Hematopoietic multipotent progenitor cell treated with erythropoietin and hydrocortisone succinate and interleukin-3 and kit ligand, for 6 days (in vitro differentiated cells): ENCODE data around the gene LDLR.
"Not testable (repeated sequence)": the region's sequence is repeated elsewhere in the genome, so short reads cannot be mapped to it uniquely, and the experiment has no call there.

Source experiments
- DNase-seq: peaks from one replicate; pipeline ENCODE4 v3.0.0-alpha.2; 2015

The LDLR gene

GRCh38 chr19:11076792-11077191 is 12.5 kb upstream of the LDLR start:
- DNase-seq = not testable (repeated sequence)

- no peak for DNase-seq
Observed at GRCh38 chr19:11078893-11079292, 10.4 kb upstream of the LDLR start.

DNA sequence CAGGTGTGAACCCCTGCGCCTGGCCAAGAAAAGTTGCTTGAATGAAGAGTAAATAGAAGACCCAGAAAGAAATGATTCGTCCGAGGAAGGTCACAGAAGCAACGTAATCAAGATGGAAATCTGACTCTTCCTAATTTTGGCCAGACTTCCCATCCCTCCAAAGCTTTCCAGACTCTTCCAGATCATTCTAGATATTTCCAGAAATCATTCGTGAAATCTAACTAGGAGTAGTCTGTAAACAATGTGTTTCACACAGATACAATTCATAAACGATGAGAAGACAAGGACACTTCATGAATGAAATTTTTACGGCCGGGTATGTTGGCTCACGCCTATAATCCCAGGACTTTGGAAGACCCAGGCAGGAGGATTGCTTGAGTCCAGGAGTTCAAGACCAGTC is 9.3 kb upstream of the LDLR start:
- no peak for DNase-seq

DNA sequence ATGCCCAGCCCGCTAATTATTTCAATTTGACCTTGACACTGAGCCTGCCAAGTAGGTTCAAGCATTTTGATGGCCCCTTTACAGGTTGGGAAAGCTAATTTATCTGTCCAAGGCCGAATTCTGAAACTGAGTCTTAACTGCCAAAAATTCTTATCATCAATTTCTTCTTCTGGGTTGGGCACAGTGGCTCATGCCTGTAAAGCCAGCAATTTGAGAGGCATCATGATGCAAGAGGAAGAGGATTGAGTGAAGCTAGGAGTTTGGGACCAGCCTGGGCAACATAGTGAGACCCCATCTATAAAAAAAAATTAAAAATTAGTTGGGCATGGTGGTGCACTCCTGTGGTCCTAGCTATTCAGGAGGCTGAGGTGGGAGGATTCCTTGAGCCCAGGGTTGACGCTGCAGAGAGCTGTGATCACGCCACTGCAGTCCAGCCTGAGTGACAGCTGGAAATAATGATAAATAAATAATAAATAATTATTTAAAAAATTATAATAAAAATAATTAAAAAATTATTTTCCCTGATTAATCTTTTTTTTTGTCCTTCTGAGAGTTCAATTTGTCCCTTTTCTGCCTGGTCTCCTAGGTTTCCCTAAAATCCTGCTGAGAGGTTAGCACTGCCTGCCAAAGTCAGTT is 1.3 kb upstream of the LDLR start:
- peak; percentile 77 for DNase-seq

- DNase-seq = peak; percentile 37
Observed at GRCh38 chr19:11088506-11089253, 583 bp upstream of the LDLR start.

- not testable (repeated sequence) for DNase-seq
Observed at GRCh38 chr19:11090014-11090263, 676 bp downstream of the LDLR start.

DNA sequence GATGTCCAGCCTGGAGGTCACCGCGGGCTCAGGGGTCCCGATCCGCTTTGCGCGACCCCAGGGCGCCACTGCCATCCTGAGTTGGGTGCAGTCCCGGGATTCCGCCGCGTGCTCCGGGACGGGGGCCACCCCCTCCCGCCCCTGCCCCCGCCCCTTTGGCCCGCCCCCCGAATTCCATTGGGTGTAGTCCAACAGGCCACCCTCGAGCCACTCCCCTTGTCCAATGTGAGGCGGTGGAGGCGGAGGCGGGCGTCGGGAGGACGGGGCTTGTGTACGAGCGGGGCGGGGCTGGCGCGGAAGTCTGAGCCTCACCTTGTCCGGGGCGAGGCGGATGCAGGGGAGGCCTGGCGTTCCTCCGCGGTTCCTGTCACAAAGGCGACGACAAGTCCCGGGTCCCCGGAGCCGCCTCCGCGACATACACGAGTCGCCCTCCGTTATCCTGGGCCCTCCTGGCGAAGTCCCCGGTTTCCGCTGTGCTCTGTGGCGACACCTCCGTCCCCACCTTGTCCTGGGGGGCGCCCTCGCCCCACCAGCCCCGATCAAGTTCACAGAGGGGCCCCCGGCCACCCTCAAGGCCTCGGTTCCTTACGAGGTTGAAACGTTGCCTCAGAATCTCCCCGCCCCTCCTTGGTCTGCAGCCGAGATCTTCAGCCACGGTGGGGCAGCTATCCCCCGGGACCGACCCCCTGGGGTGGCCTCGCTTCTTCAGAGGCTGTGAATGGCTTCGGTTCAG is 1.2 kb downstream of the LDLR start:
- DNase-seq = peak; percentile 99

GRCh38 chr19:11090997-11091702 is 1.9 kb downstream of the LDLR start:
- no peak for DNase-seq

DNA sequence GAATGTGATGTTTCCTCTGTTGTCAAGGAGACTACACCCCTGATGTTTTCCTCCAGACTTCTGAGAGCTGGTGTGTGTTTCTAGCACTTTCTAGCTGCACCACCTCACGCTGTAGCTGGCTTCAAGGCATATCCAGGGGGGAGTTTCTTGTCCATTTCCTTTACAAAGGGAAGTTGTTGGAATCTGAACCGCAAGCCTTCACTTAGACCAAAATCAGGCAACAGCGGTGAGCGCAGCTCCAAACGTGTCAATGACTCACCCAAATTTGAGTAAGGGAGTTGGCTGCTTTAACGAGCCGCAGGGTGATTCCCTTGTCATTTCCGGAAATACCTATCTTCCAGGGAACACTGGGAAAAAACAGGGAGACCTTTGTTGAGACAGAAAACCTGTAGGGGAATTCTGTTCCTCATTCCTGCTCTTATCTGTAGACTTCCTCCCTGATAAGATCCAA is 2.5 kb downstream of the LDLR start:
- DNase-seq = peak; percentile 71

GRCh38 chr19:11092181-11092538 is 2.9 kb downstream of the LDLR start:
- DNase-seq = peak; percentile 38

DNA sequence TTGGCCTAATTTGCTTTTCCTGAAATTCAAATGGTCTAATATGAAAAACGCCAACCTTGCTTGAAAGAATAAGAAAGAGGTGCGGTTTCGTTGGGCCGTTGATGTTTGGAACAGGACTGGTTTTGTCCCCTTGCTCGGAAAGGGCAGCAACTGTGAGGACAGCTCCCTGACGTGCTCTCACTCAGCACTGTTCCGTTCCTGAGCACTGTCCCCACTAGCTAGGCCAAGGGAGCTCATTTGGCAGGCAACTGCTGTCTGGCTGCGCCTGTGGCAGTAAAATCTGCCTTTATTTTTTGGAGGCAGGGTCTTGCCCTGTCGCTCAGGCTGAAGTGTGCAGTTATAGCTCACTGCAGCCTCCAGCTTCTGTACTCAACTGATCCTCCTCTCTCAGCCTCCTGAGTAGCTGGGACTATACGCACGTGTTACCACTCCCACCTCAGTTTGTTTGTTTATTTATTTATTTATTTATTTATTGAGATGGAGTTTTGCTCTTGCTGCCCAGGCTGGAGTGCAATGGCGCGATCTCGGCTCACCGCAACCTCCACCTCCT is 4.5 kb downstream of the LDLR start:
- DNase-seq = no peak

DNA sequence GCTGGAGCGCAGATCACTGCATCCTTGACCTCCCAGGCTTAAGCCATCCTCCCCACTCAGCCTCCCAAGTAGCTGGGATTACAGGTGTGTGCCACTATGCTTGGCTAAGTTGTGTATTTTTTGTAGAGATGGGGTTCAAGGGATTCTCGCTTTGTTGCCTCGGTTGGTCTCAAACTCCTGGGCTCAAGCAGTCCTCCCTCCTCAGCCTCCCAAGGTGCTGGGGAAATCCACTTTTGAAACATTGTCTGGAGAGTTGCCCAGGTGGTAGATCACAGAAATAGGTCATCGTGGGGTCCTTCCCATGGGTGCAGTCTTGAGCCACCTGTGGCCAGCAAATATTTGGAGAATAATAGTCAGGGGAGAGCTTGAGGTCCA is 5.2 kb downstream of the LDLR start:
- DNase-seq = no peak

DNA sequence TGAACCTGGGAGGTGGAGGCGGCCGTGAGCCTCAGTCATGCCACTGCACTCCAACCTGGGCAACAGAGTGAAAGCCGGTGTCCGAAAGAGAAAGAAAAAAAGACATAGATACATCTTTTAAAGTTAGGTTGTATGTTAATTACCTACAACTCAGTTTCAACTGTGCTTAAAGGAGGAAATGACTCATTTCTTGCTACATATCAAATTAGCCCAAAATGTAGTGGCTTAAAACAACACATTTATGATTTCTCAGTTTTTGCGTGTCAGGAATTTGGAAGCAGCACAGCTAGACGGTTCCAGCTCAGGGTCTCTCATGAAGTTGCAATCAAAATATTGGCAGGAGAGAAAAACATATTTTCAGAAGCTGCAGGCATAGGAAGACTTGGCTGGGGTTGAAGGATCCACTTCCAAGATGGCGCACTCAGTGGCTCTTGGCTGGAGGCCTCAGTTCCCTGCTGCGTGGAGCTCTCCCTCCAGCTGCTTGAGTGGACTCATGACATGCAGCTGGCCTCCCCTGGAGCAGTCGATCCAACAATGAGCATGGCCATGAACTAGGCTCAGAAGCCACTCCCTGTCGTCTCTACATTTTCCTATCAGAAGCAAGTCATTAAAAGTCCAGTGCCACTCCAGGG is 7.1 kb downstream of the LDLR start:
- DNase-seq = peak; percentile 33

- DNase-seq = not testable (repeated sequence)
Observed at GRCh38 chr19:11097367-11097766, 8.1 kb downstream of the LDLR start.

DNA sequence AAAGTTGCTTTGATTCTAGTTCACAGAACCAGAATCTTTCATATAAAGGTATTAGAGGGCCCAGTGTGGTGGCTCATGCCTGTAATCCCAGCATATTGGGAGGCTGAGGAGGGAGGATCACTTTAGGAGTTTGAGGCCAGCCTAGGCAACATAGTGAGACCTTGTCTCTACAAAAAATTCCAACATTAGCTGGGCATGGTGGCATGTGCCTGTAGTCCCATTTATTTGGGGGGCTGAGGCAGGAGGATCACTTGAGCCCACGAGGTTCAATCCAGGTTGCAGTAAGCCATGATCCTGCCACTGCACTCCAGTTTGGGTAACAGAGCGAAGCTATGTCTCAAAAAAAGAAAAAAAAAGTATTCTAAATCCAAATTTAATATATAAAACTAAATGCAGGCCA is 9.1 kb downstream of the LDLR start:
- no peak for DNase-seq

- no peak for DNase-seq
Observed at GRCh38 chr19:11098861-11099260, 9.6 kb downstream of the LDLR start.

DNA sequence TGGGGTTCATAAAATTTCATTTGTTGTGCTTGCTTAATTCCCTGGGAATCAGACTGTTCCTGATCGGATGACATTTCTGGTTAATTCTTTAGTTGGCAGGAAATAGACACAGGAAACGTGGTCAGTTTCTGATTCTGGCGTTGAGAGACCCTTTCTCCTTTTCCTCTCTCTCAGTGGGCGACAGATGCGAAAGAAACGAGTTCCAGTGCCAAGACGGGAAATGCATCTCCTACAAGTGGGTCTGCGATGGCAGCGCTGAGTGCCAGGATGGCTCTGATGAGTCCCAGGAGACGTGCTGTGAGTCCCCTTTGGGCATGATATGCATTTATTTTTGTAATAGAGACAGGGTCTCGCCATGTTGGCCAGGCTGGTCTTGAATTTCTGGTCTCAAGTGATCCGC is 10.8 kb downstream of the LDLR start:
- DNase-seq = no peak

- DNase-seq = no peak
Observed at GRCh38 chr19:11101057-11101456, 11.8 kb downstream of the LDLR start.

GRCh38 chr19:11102944-11103343 is 13.7 kb downstream of the LDLR start:
- no peak for DNase-seq

GRCh38 chr19:11103667-11104066 is 14.4 kb downstream of the LDLR start:
- DNase-seq = not testable (repeated sequence)

DNA sequence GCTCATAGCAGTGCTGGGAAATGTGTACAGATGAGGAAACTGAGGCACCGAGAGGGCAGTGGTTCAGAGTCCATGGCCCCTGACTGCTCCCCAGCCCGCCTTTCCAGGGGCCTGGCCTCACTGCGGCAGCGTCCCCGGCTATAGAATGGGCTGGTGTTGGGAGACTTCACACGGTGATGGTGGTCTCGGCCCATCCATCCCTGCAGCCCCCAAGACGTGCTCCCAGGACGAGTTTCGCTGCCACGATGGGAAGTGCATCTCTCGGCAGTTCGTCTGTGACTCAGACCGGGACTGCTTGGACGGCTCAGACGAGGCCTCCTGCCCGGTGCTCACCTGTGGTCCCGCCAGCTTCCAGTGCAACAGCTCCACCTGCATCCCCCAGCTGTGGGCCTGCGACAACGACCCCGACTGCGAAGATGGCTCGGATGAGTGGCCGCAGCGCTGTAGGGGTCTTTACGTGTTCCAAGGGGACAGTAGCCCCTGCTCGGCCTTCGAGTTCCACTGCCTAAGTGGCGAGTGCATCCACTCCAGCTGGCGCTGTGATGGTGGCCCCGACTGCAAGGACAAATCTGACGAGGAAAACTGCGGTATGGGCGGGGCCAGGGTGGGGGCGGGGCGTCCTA is 15.9 kb downstream of the LDLR start:
- no peak for DNase-seq

DNA sequence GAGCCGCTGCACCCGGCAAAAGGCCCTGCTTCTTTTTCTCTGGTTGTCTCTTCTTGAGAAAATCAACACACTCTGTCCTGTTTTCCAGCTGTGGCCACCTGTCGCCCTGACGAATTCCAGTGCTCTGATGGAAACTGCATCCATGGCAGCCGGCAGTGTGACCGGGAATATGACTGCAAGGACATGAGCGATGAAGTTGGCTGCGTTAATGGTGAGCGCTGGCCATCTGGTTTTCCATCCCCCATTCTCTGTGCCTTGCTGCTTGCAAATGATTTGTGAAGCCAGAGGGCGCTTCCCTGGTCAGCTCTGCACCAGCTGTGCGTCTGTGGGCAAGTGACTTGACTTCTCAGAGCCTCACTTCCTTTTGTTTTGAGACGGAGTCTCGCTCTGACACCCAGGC is 17.2 kb downstream of the LDLR start:
- no peak for DNase-seq
